Omental fat pad (tissue), 4 donors: Measurements from ENCODE around the gene SPATA46. TPM values are rescaled to one million over a fixed set of nuclear protein-coding genes. Genes with fewer than 3 reads are reported as not detected.

Experiments
- ATAC-seq: fragments of 150-250 bp; one replicate; pipeline ENCODE4 v1.9.1; 2016; ENCODE audit warnings: mild to moderate bottlenecking, moderate library complexity; ENCODE audit not compliant: low FRiP score
- DNase-seq: peaks from one replicate; pipeline ENCODE4 v3.0.0-alpha.2; 2019; ENCODE audit warnings: low spot score
- CTCF ChIP-seq, 3 donors: fragments of 450-650 bp; IDR thresholded peaks; one replicate each; pipeline ENCODE4 v1.5.1; 2016 to 2017; ENCODE audit warnings: antibody characterized with exemption in 3 of 3, mild to moderate bottlenecking in 3 of 3, moderate library complexity in 2 of 3
- total RNA-seq, 4 donors: library from RNA; depleted of rRNA; stranded (reverse); fragments of >200 nt; gene quantifications; one replicate each; pipeline ENCODE4 v1.1.0, GENCODE V29; 2016

The SPATA46 gene
- total RNA-seq, 4 donors from 2014 or later: not detected

DNA sequence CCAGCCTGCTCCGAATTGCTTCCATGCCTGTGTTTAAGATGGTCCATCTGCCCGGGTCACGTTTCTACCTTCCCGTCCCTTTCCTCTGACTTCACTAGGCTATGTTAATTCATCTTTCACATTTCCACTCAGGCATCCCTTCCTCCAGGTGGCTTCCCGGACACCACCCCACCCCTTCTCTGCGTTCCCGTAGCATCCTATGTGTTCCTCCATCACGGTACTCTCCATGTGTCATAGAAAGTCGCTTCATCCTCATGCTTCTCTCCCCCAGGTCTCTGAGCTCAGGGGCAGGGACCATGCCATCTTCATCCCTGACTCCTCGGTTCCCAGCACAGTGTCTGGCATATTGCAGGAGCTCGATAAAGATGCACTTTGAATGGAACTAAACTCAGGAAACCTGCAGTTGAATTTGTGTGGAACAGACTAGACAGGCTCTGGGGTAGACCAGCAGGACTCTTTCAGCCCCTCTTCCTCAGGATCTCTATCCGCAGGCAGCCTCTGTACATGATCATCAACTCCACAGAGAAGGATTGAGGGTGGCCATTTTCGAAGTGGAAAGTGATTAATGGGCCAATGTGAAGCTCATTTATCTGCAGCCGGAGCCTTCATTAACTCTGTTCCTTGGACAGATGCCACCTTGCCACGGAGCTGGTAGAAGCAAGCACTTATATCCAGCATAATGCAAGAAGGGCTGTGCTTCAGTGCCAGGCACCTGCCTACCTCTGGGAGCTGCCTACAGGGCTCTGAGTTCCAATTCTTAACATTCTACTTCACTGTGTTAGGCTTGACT, 13.9 kb upstream of the SPATA46 start:
- ATAC-seq (no peak), DNase-seq (no peak)
- no peak for TF ChIP-seq CTCF (IDR thresholded peaks at IDR 0.05)

GRCh38 chr1:162389971-162390370, 13.3 kb upstream of the SPATA46 start:
- no peak for DNase-seq
- ATAC-seq: no peak
- no peak for TF ChIP-seq CTCF (IDR thresholded peaks at IDR 0.05)

DNA sequence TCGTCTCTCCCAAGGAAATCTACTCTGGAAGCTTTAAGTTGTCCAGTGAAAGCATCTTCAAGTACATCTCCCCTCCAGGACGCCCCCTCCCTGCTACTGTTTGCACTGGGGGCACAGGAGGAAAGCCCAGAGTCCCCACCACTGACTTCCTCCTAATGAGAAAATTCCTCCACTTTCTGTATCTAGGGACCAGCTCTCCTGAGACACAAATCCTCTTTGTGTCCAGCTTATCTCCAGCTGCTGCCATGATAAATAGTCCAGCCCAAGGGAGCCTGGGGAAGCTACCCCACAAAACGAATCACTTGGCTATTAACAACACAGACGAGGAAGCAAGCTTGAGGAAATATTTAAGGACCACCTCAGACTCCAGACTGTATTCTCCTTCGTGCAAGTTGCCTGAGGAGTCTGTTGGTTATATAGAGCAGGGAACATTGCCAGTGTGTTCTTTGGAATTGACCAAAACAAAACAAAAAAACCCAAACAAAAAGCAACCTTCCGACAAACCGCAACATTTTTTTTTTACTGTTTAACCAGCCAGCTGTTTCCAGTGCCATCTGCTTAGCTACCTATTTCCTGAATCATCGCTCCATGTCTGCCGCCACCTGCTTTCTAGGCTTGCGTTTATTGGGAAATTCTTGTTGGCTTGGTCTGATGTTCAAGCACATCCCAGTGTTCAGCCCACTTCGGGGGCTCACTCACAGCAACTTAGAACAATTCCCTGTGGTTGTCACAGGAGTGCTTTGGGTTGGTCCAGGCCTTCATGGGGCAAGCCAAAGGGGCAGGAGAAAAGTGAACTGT, 12.6 kb upstream of the SPATA46 start:
- no peak for ATAC-seq
- no peak for DNase-seq

DNA sequence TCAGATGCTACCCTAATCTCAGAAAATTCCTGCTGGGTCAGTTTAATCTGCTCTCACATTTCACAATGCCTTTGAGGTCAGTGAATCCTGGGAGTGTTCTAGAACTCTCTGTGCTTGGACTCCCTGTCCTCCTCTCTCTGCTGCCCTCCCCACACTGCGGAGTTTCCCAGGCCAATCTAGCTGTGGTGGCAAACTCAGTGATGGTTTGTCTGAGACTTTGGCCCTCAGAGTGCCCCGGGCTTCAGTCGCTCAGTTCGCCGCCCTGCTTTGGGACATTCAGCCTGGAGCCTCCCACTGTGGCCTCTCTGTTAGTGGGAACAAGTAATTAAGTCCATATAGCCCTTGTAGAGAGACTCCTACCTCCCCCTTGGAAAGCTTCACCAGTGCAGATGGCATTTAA, 12.0 kb upstream of the SPATA46 start:
- no peak for DNase-seq
- ATAC-seq: peak; percentile 24
- TF ChIP-seq CTCF (IDR thresholded peaks at IDR 0.05): no peak

More for the DNA sequence above, 12.6 kb upstream of the SPATA46 start:
- TF ChIP-seq CTCF (IDR thresholded peaks at IDR 0.05): no peak

GRCh38 chr1:162388083-162388594, 11.5 kb upstream of the SPATA46 start:
- ATAC-seq (no peak), DNase-seq (no peak)
- no peak for TF ChIP-seq CTCF (IDR thresholded peaks at IDR 0.05)

DNA sequence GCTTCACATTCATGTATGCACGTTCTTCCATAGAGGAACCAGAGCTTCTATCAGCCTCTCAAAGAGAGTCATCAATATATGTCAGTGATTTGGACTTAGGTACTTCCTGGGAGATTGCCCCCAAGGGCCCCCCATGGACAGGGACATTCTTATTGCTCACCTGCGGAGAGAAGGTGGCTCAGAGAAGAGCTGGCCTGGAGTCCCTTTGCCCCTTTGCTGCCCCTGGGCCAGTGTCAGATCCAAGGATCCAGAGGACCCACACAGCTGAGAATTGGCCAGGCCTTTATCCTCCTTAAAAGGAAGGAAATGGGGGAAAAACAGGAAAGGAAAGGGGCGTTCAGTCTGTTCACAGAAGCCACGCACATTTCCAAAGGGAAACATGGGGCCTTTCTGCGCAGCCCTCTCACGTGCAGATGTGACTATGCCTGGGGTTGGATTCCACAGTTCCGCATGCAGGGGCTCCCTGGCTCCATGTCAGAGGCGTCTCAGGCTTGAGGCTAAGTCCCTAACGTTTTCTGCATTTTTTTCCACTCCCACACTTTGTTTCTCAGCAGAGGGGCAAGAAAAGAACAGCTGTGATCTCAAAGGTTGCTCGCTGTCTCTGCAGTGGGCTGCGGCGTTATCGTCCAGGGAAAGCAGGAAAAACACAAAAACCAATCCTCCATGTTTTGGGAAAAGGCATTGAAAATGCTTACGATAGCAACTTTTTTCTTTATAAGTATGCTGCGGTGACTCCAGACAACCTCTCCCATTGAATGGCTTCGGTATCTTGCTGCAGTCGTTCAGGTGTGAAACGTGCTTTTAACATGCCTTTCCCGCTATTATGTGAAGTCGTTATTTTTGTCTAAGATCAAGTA, 10.8 kb upstream of the SPATA46 start:
- no peak for DNase-seq
- no peak for ATAC-seq

More for the DNA sequence above, 10.8 kb upstream of the SPATA46 start:
- TF ChIP-seq CTCF (IDR thresholded peaks at IDR 0.05): no peak
